A549 treated with CORT108297 at 1 μM for 4 hours (cell line): ENCODE data around the gene UBL5. TPM values are rescaled to one million over a fixed set of nuclear protein-coding genes. Genes with fewer than 3 reads are reported as not detected.

Experiments used
- total RNA-seq: library from RNA; stranded (reverse); fragments of 200-300 nt; extraction: Qiagen RNA extraction; gene quantifications from 5 replicates; pipeline ENCODE4 v1.2.3, GENCODE V29; 2022

The UBL5 gene
- total RNA-seq: 407 to 477 TPM (median 421 TPM) in 5 replicates

GRCh38 chr19:9827289-9828238, at the start of gene UBL5:
TSS of gene UBL5 (plus strand) at chr19:9827918. CDS start at chr19:9828338, 420 bp downstream.

GRCh38 chr19:9818734-9819595, 8.8 kb upstream of the UBL5 start, which contains the start of gene FBXL12:
TSS of gene FBXL12 (minus strand) at chr19:9819079. CDS start at chr19:9818813, 266 bp downstream.

GRCh38 chr19:9834726-9835506, 7.2 kb downstream of the UBL5 start, which contains the start of gene PIN1:
TSS of gene PIN1 (plus strand) at chr19:9835318. CDS start at chr19:9835345, 27 bp downstream.

Other genes with a start within 250 kb of the UBL5 start
- 2.8 to 4.2 TPM (median 2.9 TPM) in 5 replicates for gene ZNF121, start 243.4 kb upstream of the UBL5 start, total RNA-seq
- gene ZNF561, start 206.7 kb upstream of the UBL5 start, total RNA-seq: 6.7 to 14.4 TPM (median 8.5 TPM) in 5 replicates
- 5.8 to 8.8 TPM (median 6.6 TPM) in 5 replicates for gene ZNF562, start 152.8 kb upstream of the UBL5 start, total RNA-seq
- gene ZNF846, start 59.2 kb upstream of the UBL5 start, total RNA-seq: 0.76 to 1.7 TPM (median 1.5 TPM) in 5 replicates
- gene FBXL12, start 8.8 kb upstream of the UBL5 start, total RNA-seq: 12.2 to 14.3 TPM (median 13.7 TPM) in 5 replicates
- gene PIN1, start 7.4 kb downstream of the UBL5 start, total RNA-seq: 56.7 to 81.4 TPM (median 80.6 TPM) in 5 replicates
- gene OLFM2, start 108.6 kb downstream of the UBL5 start, total RNA-seq: 8.2 to 12.8 TPM (median 11.7 TPM) in 5 replicates
- gene COL5A3, start 182.6 kb downstream of the UBL5 start, total RNA-seq: 3.7 to 5.8 TPM (median 3.7 TPM) in 5 replicates
- gene RDH8, start 185.6 kb downstream of the UBL5 start, total RNA-seq: 0.16 to 0.65 TPM (median 0.33 TPM) in 5 replicates